ENCODE measurements around the gene KCNMB4. TPM values are rescaled to one million over a fixed set of nuclear protein-coding genes. Genes with fewer than 3 reads are reported as not detected.

Gene KCNMB4
- total RNA-seq, 1 experiment from 2014 or later: 1.9 TPM

DNA sequence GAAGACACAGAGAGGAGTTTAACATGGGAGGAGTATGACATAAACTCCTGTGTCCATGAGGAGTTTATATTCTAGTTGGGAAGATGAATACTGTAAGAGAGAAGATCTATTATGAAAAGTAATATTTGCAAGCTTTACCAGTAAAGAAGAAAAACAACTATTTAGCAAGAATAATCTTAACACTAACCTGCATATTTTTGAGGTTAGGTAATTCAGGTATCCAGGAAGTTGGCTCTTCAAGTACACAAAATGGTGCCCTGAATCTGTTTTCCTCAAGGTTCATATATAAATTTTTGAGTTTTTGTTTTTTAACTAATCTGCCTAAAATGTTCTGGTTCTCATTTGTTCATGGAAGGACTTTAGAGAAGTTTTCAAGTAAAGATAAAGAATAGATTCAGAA is 33.9 kb upstream of the KCNMB4 start:
- DNase-seq (ENCODE audit: low spot score): no peak
- peaks cover 10% of the 10 kb centered on the region for H3K36me3 ChIP-seq (ENCODE audit: insufficient read depth, low read length, poor library complexity, severe bottlenecking)

DNA sequence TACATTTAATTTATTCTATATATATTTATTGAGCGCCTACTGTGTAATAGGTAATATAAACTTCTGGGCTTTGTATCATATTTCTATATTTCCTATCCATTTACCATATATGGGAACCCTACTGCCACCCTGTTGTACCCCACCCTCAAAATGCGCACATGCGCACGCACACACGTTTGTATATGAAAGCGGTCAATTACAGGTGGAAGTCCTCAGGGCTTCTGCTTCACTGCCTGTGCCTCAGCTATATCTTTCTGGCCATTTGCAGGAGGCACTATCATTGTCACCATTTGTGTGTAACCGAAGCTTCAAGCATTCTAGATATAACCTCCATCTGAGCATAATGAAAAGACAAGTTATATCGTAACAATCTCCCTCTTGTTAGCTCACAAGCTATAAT is 31.3 kb upstream of the KCNMB4 start:
- CTCF ChIA-PET: no interaction called here

More for the DNA sequence above, 33.9 kb upstream of the KCNMB4 start:
- Histone ChIP-seq H3K27ac (ENCODE audit: low read depth, low read length, poor library complexity, severe bottlenecking) (no peak overlapping the region), H3K9me3 (ENCODE audit: low read depth, low read length, poor library complexity, severe bottlenecking) (no peaks in the 10 kb centered on the region), H3K27me3 (replicated peaks; ENCODE audit: insufficient read depth, low read depth, low read length, poor library complexity) (no peaks in the 10 kb centered on the region), H3K4me3 (ENCODE audit: low read depth, low read length, poor library complexity, severe bottlenecking) (no peak overlapping the region), H3K4me1 (ENCODE audit: insufficient read depth, low read length, poor library complexity, severe bottlenecking) (peaks cover 5% of the 10 kb centered on the region)
- BruUV-seq (replicated peaks): no TSS peak
- ChIA-PET CTCF (no interaction called here), POLR2A (ENCODE audit: low non-redundant PET) (no interaction called here)
- TF ChIP-seq EZH2 (IDR thresholded peaks at IDR 0.05; ENCODE audit: borderline replicate concordance, low read depth, low read length, poor library complexity, severe bottlenecking): no peak
- TF ChIP-seq, protein P1, sequence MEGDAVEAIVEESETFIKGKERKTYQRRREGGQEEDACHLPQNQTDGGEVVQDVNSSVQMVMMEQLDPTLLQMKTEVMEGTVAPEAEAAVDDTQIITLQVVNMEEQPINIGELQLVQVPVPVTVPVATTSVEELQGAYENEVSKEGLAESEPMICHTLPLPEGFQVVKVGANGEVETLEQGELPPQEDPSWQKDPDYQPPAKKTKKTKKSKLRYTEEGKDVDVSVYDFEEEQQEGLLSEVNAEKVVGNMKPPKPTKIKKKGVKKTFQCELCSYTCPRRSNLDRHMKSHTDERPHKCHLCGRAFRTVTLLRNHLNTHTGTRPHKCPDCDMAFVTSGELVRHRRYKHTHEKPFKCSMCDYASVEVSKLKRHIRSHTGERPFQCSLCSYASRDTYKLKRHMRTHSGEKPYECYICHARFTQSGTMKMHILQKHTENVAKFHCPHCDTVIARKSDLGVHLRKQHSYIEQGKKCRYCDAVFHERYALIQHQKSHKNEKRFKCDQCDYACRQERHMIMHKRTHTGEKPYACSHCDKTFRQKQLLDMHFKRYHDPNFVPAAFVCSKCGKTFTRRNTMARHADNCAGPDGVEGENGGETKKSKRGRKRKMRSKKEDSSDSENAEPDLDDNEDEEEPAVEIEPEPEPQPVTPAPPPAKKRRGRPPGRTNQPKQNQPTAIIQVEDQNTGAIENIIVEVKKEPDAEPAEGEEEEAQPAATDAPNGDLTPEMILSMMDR (conservative IDR thresholded peaks at IDR 0.05; ENCODE audit: low read depth, low read length): no peak
- intact Hi-C loops (cut with micrococcal nuclease; ENCODE audit: unreplicated experiment): no loop called here

DNA sequence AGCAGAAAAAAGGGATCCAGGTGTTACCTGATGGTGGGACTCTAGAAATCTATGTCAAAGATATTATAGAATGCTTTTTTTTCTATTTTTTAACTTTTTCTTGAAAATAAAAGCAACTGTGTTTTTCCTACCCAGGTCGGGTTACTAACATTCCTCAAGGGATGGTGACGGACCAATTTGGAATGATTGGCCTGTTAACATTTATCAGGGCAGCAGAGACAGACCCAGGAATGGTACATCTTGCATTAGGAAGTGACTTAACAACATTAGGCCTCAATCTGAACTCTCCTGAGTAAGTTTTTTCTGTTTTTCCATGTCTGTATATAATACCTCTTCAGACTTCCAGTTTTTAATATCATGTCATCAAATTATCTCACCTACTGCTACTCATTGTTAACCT is 27.6 kb upstream of the KCNMB4 start:
- no peaks in the 10 kb centered on the region for H3K9me3 ChIP-seq (ENCODE audit: low read depth, low read length, poor library complexity, severe bottlenecking)
- no peak overlapping the region for H3K27ac ChIP-seq (ENCODE audit: low read depth, low read length, poor library complexity, severe bottlenecking)
- no peak overlapping the region for H3K4me3 ChIP-seq (ENCODE audit: low read depth, low read length, poor library complexity, severe bottlenecking)
- TF ChIP-seq, protein P1 (conservative IDR thresholded peaks at IDR 0.05; ENCODE audit: low read depth, low read length): no peak
- TF ChIP-seq EZH2 (IDR thresholded peaks at IDR 0.05; ENCODE audit: borderline replicate concordance, low read depth, low read length, poor library complexity, severe bottlenecking): no peak
- ChIA-PET CTCF (no interaction called here), POLR2A (ENCODE audit: low non-redundant PET) (no interaction called here)
- DNase-seq (ENCODE audit: low spot score): no peak
- no peaks in the 10 kb centered on the region for H3K27me3 ChIP-seq (replicated peaks; ENCODE audit: insufficient read depth, low read depth, low read length, poor library complexity)
- peaks cover under 1% of the 10 kb centered on the region for H3K4me1 ChIP-seq (ENCODE audit: insufficient read depth, low read length, poor library complexity, severe bottlenecking)
- H3K36me3 ChIP-seq (ENCODE audit: insufficient read depth, low read length, poor library complexity, severe bottlenecking): peaks cover 62% of the 10 kb centered on the region
- no TSS peak for BruUV-seq (replicated peaks)
- intact Hi-C loops (cut with micrococcal nuclease; ENCODE audit: unreplicated experiment): no loop called here

More for the DNA sequence above, 31.3 kb upstream of the KCNMB4 start:
- peaks cover 5% of the 10 kb centered on the region for H3K4me1 ChIP-seq (ENCODE audit: insufficient read depth, low read length, poor library complexity, severe bottlenecking)
- peaks cover 34% of the 10 kb centered on the region for H3K36me3 ChIP-seq (ENCODE audit: insufficient read depth, low read length, poor library complexity, severe bottlenecking)
- intact Hi-C loops (cut with micrococcal nuclease; ENCODE audit: unreplicated experiment): no loop called here
- H3K4me3 ChIP-seq (ENCODE audit: low read depth, low read length, poor library complexity, severe bottlenecking): no peak overlapping the region
- no TSS peak for BruUV-seq (replicated peaks)
- TF ChIP-seq, protein P1 (conservative IDR thresholded peaks at IDR 0.05; ENCODE audit: low read depth, low read length): no peak
- TF ChIP-seq EZH2 (IDR thresholded peaks at IDR 0.05; ENCODE audit: borderline replicate concordance, low read depth, low read length, poor library complexity, severe bottlenecking): no peak
- POLR2A ChIA-PET (ENCODE audit: low non-redundant PET): no interaction called here
- no peaks in the 10 kb centered on the region for H3K27me3 ChIP-seq (replicated peaks; ENCODE audit: insufficient read depth, low read depth, low read length, poor library complexity)
- no peaks in the 10 kb centered on the region for H3K9me3 ChIP-seq (ENCODE audit: low read depth, low read length, poor library complexity, severe bottlenecking)
- DNase-seq (ENCODE audit: low spot score): no peak
- H3K27ac ChIP-seq (ENCODE audit: low read depth, low read length, poor library complexity, severe bottlenecking): no peak overlapping the region

Data from A673 (cell line).